Ishikawa (cell line): Measurements from ENCODE around the gene SLC7A4.

Source experiments
- CEBPB ChIP-seq: IDR thresholded peaks from 2 replicates; pipeline ENCODE4 v1.6.1; 2012
- CREB1 ChIP-seq: IDR thresholded peaks from 2 replicates; pipeline ENCODE4 v1.6.1; 2012; ENCODE audit warnings: low read depth
- EGR1 ChIP-seq: IDR thresholded peaks from 2 replicates; pipeline ENCODE4 v1.6.1; 2012
- EP300 ChIP-seq: IDR thresholded peaks from 2 replicates; pipeline ENCODE4 v1.6.1; 2012; ENCODE audit warnings: borderline replicate concordance
- FOXM1 ChIP-seq: IDR thresholded peaks from 2 replicates; pipeline ENCODE4 v1.6.1; 2012; ENCODE audit warnings: low read depth, borderline replicate concordance
- NFIC ChIP-seq: IDR thresholded peaks from 2 replicates; pipeline ENCODE4 v1.6.1; 2012
- RAD21 ChIP-seq: IDR thresholded peaks from 2 replicates; pipeline ENCODE4 v1.6.1; 2012; ENCODE audit warnings: low read depth
- REST ChIP-seq: IDR thresholded peaks from 2 replicates; pipeline ENCODE4 v1.6.1; 2012; ENCODE audit warnings: low read depth, mild to moderate bottlenecking
- TAF1 ChIP-seq: IDR thresholded peaks from 2 replicates; pipeline ENCODE4 v1.6.1; 2012; ENCODE audit warnings: low read depth, mild to moderate bottlenecking
- TCF12 ChIP-seq: IDR thresholded peaks from 2 replicates; pipeline ENCODE4 v1.6.1; 2012; ENCODE audit warnings: low read depth
- TEAD4 ChIP-seq: IDR thresholded peaks from 2 replicates; pipeline ENCODE4 v1.6.1; 2012
- YY1 ChIP-seq: IDR thresholded peaks from 2 replicates; pipeline ENCODE4 v1.6.1; 2012; ENCODE audit warnings: low read depth
- ZBTB7A ChIP-seq: IDR thresholded peaks from 2 replicates; pipeline ENCODE4 v1.6.1; 2012; ENCODE audit warnings: low read depth
- TF ChIP-seq, protein P1 (sequence below): IDR thresholded peaks from 2 replicates; pipeline ENCODE4 v1.6.1; 2012

DNA sequence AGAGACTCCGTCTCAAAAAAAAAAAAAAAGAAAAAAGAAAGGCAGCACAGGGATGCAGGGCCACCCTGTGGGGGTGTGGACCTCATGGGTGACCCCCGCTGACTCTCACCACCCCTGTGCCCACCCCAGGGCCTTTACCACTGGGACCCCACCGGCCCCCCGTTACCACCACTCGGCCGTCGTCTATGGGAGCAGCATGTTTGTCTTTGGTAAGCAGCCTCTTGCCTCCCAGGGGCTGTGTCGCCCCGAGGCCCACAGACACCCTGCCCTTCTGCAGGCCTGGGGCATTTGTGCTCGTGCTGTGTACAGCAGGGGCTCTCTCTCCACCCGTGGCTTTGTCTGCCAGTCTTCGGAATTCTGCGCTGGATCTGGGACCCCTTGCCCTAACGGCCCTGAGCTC lies 45.0 kb downstream of the SLC7A4 start:
- TF ChIP-seq EP300 (no peak), NFIC (no peak), FOXM1 (no peak), TEAD4 (no peak), TAF1 (no peak), TCF12 (no peak), REST (no peak), ZBTB7A (no peak), YY1 (no peak), CEBPB (no peak), CREB1 (no peak), RAD21 (no peak), EGR1 (no peak)
- TF ChIP-seq, protein P1, sequence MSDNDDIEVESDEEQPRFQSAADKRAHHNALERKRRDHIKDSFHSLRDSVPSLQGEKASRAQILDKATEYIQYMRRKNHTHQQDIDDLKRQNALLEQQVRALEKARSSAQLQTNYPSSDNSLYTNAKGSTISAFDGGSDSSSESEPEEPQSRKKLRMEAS = no peak
